Thoracic aorta (tissue), 2 donors: Measurements from ENCODE around the gene RPRD1A. TPM values are rescaled to one million over a fixed set of nuclear protein-coding genes. Genes with fewer than 3 reads are reported as not detected.

Experiments used
- ATAC-seq: fragments of 150-250 bp; one replicate; pipeline ENCODE4 v1.8.0; 2017; ENCODE audit warnings: low read depth; ENCODE audit not compliant: insufficient number of reproducible peaks, low FRiP score
- DNase-seq: peaks from one replicate; pipeline ENCODE4 v3.0.0-alpha.2; 2020; ENCODE audit warnings: low spot score
- H3K27ac ChIP-seq, 2 donors: fragments of 200-600 bp; sonication (generic); 1 replicate in 1 of 2; 2 replicates in 1 of 2; pipeline ENCODE4 v1.5.1; 2016; ENCODE audit warnings: mild to moderate bottlenecking in 2 of 2, moderate library complexity in 2 of 2
- H3K27me3 ChIP-seq: fragments of 200-600 bp; sonication (generic); replicated peaks from 2 replicates; pipeline ENCODE4 v1.6.0; 2016; ENCODE audit warnings: mild to moderate bottlenecking; ENCODE audit not compliant: insufficient read depth
- H3K36me3 ChIP-seq: fragments of 200-600 bp; sonication (generic); one replicate; pipeline ENCODE4 v1.5.1; 2016
- H3K4me1 ChIP-seq, 2 donors: fragments of 200-600 bp; sonication (generic); 1 replicate in 1 of 2; 2 replicates in 1 of 2; pipeline versions ENCODE4 v1.5.1 to v1.6.0; 2016; ENCODE audit warnings: low read depth in 2 of 2, mild to moderate bottlenecking in 1 of 2; ENCODE audit not compliant: control insufficient read depth in 1 of 2
- H3K4me3 ChIP-seq: fragments of 200-600 bp; sonication (generic); 2 replicates; pipeline ENCODE4 v1.5.1; 2016; ENCODE audit warnings: mild to moderate bottlenecking
- H3K9me3 ChIP-seq: fragments of 200-600 bp; sonication (generic); 2 replicates; pipeline ENCODE4 v1.5.1; 2016
- CTCF ChIP-seq: fragments of 200-600 bp; sonication (generic); IDR thresholded peaks from one replicate; pipeline ENCODE4 v1.5.1; 2019; ENCODE audit warnings: antibody characterized with exemption
- total RNA-seq, 2 donors: library from RNA; depleted of rRNA; stranded (reverse); fragments of >200 nt; gene quantifications; one replicate each; pipeline versions ENCODE4 v1.1.0 to v1.2.3, GENCODE V29; 2016

The RPRD1A gene
- total RNA-seq, 2 donors from 2014 or later, result 49.8 to 64.9 TPM

GRCh38 chr18:35941299-35941698, 126.1 kb downstream of the RPRD1A start:
- no peaks in the 10 kb centered on the region for H3K27me3 ChIP-seq
- H3K36me3 ChIP-seq, result no peaks in the 10 kb centered on the region
- TF ChIP-seq CTCF, result no peak
- no peaks in the 10 kb centered on the region for H3K4me1 ChIP-seq
- no peaks in the 10 kb centered on the region for H3K9me3 ChIP-seq
- no peak overlapping the region for H3K4me3 ChIP-seq
- no peak overlapping the region for H3K27ac ChIP-seq
- ATAC-seq (no peak), DNase-seq (no peak)

Other genes with a start within 250 kb of the RPRD1A start
- 10 to 100 TPM; 27.6 to 42.2 TPM for gene SLC39A6, start 61.8 kb upstream of the RPRD1A start, total RNA-seq
- 10 to 100 TPM; 59.0 to 66.6 TPM for gene ELP2, start 62.3 kb upstream of the RPRD1A start, total RNA-seq
- 1 to 10 TPM; 2.0 to 2.8 TPM for gene MOCOS, start 119.9 kb upstream of the RPRD1A start, total RNA-seq
- 10 to 100 TPM; 19.8 to 24.9 TPM for gene FHOD3, start 230.2 kb upstream of the RPRD1A start, total RNA-seq